Mammary epithelial cell (primary cell): ENCODE results near the gene CP.

Experiments
- EZH2 ChIP-seq: IDR thresholded peaks from 2 replicates; pipeline ENCODE4 v1.6.1; 2012; ENCODE audit warnings: low read length, inconsistent platforms, borderline replicate concordance
- TF ChIP-seq, protein P1 (sequence below), 2 donors: IDR thresholded peaks in 1 of 2; conservative IDR thresholded peaks in 1 of 2; 2 replicates each; pipeline ENCODE4 v1.5.1; 2011 to 2012; ENCODE audit warnings: inconsistent platforms in 2 of 2, low read length in 2 of 2, mild to moderate bottlenecking in 2 of 2, control low read depth in 1 of 2, low read depth in 1 of 2; ENCODE audit not compliant: insufficient read depth in 1 of 2; ENCODE audit errors: extremely low read depth in 1 of 2

DNA sequence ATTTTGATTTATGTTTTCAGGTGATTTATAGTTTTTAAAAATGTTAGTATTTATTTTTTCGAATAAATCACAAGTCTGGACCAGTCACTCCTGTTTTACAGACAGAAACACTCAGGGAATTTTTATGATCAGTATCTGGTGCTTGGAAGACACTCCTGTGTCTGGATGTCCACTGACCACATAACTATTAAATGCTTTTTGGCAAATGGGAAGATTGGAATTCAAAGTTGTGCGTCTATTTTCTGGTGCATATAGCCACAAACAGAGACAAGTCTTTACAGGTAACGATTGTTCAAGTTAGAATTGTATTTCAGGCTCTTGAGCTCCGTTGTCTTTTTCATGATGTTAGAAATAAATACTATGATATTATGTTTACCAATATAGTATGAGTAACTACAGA lies 12.2 kb downstream of the CP start:
- TF ChIP-seq, protein P1, sequence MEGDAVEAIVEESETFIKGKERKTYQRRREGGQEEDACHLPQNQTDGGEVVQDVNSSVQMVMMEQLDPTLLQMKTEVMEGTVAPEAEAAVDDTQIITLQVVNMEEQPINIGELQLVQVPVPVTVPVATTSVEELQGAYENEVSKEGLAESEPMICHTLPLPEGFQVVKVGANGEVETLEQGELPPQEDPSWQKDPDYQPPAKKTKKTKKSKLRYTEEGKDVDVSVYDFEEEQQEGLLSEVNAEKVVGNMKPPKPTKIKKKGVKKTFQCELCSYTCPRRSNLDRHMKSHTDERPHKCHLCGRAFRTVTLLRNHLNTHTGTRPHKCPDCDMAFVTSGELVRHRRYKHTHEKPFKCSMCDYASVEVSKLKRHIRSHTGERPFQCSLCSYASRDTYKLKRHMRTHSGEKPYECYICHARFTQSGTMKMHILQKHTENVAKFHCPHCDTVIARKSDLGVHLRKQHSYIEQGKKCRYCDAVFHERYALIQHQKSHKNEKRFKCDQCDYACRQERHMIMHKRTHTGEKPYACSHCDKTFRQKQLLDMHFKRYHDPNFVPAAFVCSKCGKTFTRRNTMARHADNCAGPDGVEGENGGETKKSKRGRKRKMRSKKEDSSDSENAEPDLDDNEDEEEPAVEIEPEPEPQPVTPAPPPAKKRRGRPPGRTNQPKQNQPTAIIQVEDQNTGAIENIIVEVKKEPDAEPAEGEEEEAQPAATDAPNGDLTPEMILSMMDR (conservative IDR thresholded peaks at IDR 0.05 in 1 of 2, IDR thresholded peaks at IDR 0.05 in 1 of 2; ENCODE audit: extremely low read depth in 1 of 2, insufficient read depth in 1 of 2, low read depth in 1 of 2, low read length in 2 of 2) = no peak
- no peak for TF ChIP-seq EZH2
